ENCODE results near the gene ABCC3.
"Not testable (repeated sequence)": the region's sequence is repeated elsewhere in the genome, so short reads cannot be mapped to it uniquely, and the experiment has no call there.

ABCC3 gene

GRCh38 chr17:50712641-50713040 lies 78.0 kb downstream of the ABCC3 start:
- DNase-seq: no peak

DNA sequence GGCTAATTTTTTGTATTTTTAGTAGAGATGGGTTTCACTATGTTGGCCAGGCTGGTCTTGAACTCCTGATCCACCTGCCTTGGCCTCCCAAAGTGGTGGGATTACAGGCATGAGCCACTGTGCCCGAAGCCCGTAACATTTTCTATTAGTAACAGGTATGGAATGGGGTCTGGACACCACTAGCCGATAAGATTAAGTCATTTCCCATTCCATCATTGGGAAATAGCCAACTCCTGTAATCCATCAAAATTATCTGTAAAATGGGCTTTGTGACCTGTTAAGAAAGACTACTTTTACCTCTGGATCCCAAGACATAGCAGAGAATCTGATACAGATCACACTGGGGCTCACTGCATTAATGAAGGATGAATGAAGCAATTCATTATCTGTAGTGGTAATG lies 80.8 kb downstream of the ABCC3 start:
- no peak for DNase-seq

DNA sequence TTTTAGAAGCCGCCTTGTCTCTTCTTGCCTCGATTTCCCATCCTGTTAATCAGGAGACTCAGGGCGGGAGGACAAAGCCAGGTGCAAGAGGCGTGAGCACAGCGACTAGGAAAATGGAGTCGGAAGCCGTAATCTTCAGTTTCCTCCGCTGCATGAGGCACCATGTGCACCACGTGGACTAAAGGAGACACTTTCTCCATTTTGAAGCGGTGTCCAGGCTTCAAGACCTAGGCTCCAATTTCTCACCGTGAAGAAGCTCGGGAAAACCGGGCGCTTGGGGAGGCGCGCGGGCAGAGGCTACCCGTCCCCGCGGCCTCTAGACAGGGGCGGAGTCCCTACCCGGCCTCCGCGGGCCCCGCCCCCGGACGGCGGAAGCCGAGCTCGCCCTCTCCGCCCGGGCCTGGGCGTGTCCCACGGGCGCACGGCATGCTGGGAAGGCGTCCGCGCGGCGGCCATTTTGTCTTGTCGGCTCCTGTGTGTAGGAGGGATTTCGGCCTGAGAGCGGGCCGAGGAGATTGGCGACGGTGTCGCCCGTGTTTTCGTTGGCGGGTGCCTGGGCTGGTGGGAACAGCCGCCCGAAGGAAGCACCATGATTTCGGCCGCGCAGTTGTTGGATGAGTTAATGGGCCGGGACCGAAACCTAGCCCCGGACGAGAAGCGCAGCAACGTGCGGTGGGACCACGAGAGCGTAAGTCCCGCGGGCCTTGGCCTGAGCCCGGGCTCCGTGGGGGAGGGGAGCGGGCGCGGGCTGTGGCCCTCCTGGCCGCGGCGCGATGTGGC lies 84.7 kb downstream of the ABCC3 start, which contains the start of gene LUC7L3:
Gene LUC7L3 (plus strand): TSS at position 460 of the 780 bp plus-strand sequence. CDS start 130 bp downstream, at position 590.
- DNase-seq: peak; percentile 90

- DNase-seq: no peak
Observed at GRCh38 chr17:50719924-50720794, 85.5 kb downstream of the ABCC3 start.

- DNase-seq: no peak
Observed at GRCh38 chr17:50721194-50722010, 86.7 kb downstream of the ABCC3 start.

DNA sequence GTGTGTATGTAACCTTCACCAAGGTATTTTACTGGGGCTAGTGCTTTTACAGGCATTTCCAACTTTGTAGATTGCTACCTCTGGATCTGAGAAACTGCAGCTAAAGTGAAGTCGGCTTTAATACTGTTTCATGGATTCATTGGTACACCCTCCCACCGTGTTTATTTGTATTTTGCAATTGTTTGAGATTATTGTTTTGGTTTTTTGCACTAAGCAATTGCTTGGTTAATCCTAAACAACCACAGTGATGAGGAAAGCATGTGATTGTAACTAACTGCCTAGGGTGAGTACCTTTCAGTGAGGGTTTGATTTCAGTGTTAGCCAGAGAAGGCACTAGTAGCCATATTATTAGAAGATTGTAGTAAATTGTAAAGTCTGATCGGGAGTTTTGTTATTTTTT lies 88.1 kb downstream of the ABCC3 start:
- no peak for DNase-seq

GRCh38 chr17:50724622-50725021 lies 89.9 kb downstream of the ABCC3 start:
- DNase-seq: not testable (repeated sequence)

GRCh38 chr17:50725769-50726655 lies 91.3 kb downstream of the ABCC3 start:
- DNase-seq: no peak

GRCh38 chr17:50728112-50728429 lies 93.4 kb downstream of the ABCC3 start:
- no peak for DNase-seq

DNA sequence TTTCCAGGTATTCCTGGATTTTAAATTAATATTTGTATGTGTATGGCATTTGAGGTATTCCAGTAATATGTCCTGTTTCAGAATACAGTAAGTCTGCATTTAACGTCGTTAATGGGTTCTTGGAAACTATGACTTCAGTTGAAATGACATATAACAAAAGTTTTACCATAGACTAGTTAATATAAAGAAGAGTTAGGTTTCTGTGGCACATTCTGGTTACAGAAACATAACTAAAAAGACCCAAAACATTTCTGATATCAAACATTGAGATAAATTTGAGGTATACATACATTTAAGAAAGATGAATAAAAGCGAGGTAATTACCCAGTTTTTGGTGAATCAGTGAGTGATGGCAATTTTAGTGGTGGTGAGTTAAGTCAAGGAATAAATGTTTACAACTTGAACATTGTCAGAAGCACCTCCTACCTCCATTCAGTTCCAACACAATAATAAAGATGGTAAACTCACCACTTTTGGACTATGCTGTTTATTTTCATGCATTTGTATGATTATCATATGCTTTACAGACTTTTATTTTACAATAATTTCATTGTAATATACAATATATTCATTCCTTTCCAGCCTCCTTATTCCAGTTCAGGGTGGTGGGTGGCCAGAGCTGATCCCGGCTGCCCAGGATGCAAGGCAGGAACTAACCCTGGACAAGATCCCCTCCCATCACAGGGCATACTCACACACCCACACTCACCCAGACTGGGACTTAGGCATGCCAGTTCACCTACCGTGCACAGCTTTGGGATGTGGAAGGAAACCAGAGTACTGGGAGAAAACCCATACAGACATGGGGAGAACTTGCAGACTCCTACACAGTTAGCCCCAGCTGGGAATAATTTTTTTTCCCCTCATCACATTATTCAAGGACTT lies 94.4 kb downstream of the ABCC3 start:
- no peak for DNase-seq

- no peak for DNase-seq
Observed at GRCh38 chr17:50731575-50732460, 97.1 kb downstream of the ABCC3 start.

DNA sequence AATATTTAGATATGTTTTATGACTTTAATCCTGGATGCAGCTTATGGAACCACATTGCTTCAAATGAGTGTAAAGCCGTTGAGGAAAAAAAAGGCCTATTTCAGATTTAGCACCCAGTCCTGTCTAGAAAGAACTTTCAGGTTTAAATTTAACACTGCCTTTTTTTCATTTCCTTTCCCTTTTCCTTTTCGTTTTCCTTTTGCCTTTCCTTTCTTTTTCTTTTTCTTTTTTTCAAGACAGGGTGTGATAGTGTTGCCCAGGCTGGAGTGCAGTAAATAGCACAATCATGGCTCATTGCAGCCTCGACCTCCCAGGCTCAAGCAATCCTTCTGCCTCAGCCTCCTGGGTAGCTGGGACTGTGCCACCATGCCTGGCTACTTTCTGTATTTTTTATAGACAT lies 100.6 kb downstream of the ABCC3 start:
- DNase-seq: no peak

DNA sequence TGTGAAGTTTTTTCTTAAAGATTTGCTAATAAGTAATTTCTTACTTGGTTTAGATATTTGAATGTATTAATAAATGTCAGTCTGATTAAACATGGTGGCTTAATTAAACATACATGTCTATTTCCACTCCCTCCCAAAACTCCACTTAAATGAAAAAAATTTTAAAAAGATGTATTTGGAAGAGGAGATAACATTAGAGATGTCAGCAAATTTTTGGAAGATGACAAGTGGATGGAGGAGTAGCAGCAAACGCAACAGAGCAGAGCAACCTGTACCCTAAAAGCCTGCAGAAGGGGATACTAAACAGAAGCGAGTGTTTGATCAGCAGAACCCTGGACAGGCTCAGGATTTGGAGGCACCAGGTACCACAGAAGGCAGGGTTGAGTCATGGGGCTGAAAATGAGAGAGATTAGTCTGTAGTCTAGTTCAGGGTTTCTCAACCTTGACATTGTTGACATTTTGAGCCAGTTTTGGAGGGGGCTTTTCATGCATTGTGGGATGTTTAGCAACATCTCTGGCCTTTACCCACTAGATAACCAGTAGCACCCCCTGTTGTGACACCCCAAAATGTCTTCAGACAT lies 102.5 kb downstream of the ABCC3 start:
- DNase-seq: no peak

DNA sequence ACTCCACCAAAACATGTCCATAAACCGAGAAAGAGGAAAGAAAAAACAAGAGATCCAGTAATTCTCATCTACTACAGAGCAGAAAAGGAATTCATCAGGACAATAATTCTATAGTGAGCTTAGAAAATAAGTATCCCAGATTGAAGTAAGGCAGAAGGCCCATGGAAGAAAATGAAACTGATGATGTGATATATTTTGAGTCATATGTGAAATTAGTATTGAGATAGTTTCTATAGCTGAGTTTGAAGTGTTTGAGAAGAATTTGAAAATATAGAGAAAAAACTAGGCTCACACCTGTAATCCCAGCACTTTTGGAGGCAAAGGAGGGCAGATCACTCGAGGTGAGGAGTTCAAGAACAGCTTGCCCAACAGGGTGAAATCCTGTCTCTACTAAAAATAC lies 104.4 kb downstream of the ABCC3 start:
- no peak for DNase-seq

Measured in NCI-H2029 (cell line).